ENCODE data around the gene VPS37C. TPM values are rescaled to one million over a fixed set of nuclear protein-coding genes. Genes with fewer than 3 reads are reported as not detected.

VPS37C gene
- total RNA-seq, 1 experiment from 2014 or later, result 29.0 TPM

GRCh38 chr11:61082931-61083531, 78.2 kb downstream of the VPS37C start:
- ChIA-PET CTCF (no interaction called here), POLR2A (ENCODE audit: unreplicated experiment) (interaction anchor here (0.5 kb wide), 1 partner anchor 169 kb away, joined by 8 read pairs; the partner anchor contains the start of gene TMEM109)
- H3K79me2 ChIP-seq (ENCODE audit: low read depth), result no peaks in the 10 kb centered on the region
- no peaks in the 10 kb centered on the region for H3K9me2 ChIP-seq (ENCODE audit: insufficient read depth)
- no TSS peak for BruUV-seq (replicated peaks)
- TF ChIP-seq EZH2 (IDR thresholded peaks at IDR 0.05; ENCODE audit: low read depth), result no peak
- TF ChIP-seq, protein P1, sequence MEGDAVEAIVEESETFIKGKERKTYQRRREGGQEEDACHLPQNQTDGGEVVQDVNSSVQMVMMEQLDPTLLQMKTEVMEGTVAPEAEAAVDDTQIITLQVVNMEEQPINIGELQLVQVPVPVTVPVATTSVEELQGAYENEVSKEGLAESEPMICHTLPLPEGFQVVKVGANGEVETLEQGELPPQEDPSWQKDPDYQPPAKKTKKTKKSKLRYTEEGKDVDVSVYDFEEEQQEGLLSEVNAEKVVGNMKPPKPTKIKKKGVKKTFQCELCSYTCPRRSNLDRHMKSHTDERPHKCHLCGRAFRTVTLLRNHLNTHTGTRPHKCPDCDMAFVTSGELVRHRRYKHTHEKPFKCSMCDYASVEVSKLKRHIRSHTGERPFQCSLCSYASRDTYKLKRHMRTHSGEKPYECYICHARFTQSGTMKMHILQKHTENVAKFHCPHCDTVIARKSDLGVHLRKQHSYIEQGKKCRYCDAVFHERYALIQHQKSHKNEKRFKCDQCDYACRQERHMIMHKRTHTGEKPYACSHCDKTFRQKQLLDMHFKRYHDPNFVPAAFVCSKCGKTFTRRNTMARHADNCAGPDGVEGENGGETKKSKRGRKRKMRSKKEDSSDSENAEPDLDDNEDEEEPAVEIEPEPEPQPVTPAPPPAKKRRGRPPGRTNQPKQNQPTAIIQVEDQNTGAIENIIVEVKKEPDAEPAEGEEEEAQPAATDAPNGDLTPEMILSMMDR (conservative IDR thresholded peaks at IDR 0.05), result no peak
- no peaks in the 10 kb centered on the region for H3K4me1 ChIP-seq (replicated peaks; ENCODE audit: insufficient read depth)
- no peak for DNase-seq
- no peaks in the 10 kb centered on the region for H3K36me3 ChIP-seq (ENCODE audit: low read depth)
- intact Hi-C loops (cut with micrococcal nuclease; ENCODE audit: unreplicated experiment), result no loop called here
- H3K9me3 ChIP-seq (ENCODE audit: insufficient read depth, low read depth), result no peaks in the 10 kb centered on the region
- H3F3A ChIP-seq (ENCODE audit: insufficient read depth, low read depth), result no peaks in the 10 kb centered on the region
- H4K20me1 ChIP-seq (ENCODE audit: insufficient read depth), result no peaks in the 10 kb centered on the region
- H3K27me3 ChIP-seq (ENCODE audit: insufficient read depth, low read depth), result peaks cover 5% of the 10 kb centered on the region; the same call in 1 of the 2 replicates
- H2AFZ ChIP-seq, result no peak overlapping the region
- H3K27ac ChIP-seq, result no peak overlapping the region
- H3K4me3 ChIP-seq, result no peak overlapping the region
- no peak overlapping the region for H3K4me2 ChIP-seq

DNA sequence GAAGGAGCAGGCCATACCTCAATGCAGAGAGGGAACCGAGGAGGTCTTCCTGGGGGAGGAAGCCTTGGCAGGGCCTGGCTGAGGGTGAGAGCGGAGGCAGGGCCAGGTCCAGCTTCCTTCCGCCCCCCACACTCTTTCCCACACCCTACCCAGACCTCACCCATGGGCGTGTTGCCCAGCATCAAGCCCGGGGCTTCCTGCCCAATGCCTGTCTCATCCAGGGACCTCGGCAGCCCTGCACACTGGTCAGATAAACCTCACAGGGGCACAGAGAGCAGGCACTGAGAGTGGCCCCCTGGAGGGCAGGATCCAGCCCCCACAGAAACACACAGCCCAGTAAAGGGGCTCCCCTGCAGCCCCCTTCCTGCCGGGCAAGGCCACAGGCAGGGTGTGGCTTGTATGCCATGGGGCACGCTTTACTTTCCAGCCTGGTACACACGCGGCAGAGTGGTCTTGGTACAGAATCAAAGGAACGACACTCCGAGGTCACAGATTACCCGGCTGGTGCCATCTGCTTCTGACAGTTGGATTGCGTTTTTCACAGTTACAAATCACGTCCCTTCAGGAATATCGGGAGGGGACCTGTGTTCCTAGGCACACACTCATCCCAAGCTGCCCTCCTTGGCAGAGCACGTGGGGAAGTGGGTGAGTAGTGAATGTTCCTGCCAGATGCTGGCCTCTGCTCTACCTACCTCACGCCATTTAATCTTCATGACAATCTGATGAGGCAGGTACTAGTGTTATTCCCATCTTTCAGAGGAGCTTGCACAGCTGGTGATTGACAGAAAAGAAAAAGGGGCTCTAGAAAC, 79.0 kb downstream of the VPS37C start:
- no peak for DNase-seq
- H3K4me2 ChIP-seq, result no peak overlapping the region
- no TSS peak for BruUV-seq (replicated peaks)
- H3K79me2 ChIP-seq (ENCODE audit: low read depth), result no peaks in the 10 kb centered on the region
- H4K20me1 ChIP-seq (ENCODE audit: insufficient read depth), result no peaks in the 10 kb centered on the region
- no peak overlapping the region for H3K27ac ChIP-seq
- no peaks in the 10 kb centered on the region for H3F3A ChIP-seq (ENCODE audit: insufficient read depth, low read depth)
- no peak overlapping the region for H3K4me3 ChIP-seq
- no peaks in the 10 kb centered on the region for H3K9me3 ChIP-seq (ENCODE audit: insufficient read depth, low read depth)
- ChIA-PET POLR2A (ENCODE audit: unreplicated experiment) (interaction anchor here (0.5 kb wide), 1 partner anchor 169 kb away, joined by 8 read pairs; the partner anchor contains the start of gene TMEM109), CTCF (interaction anchor here (0.7 kb wide), 1 partner anchor 109 kb away, joined by 27 read pairs; no protein-coding TSS in a partner anchor)
- peaks cover 5% of the 10 kb centered on the region; the same call in 1 of the 2 replicates for H3K27me3 ChIP-seq (ENCODE audit: insufficient read depth, low read depth)
- no peak overlapping the region for H2AFZ ChIP-seq
- intact Hi-C loops (cut with micrococcal nuclease; ENCODE audit: unreplicated experiment), result no loop called here
- TF ChIP-seq EZH2 (IDR thresholded peaks at IDR 0.05; ENCODE audit: low read depth), result no peak
- TF ChIP-seq, protein P1 (conservative IDR thresholded peaks at IDR 0.05), result no peak
- H3K36me3 ChIP-seq (ENCODE audit: low read depth), result no peaks in the 10 kb centered on the region
- no peaks in the 10 kb centered on the region for H3K4me1 ChIP-seq (replicated peaks; ENCODE audit: insufficient read depth)
- no peaks in the 10 kb centered on the region for H3K9me2 ChIP-seq (ENCODE audit: insufficient read depth)

DNA sequence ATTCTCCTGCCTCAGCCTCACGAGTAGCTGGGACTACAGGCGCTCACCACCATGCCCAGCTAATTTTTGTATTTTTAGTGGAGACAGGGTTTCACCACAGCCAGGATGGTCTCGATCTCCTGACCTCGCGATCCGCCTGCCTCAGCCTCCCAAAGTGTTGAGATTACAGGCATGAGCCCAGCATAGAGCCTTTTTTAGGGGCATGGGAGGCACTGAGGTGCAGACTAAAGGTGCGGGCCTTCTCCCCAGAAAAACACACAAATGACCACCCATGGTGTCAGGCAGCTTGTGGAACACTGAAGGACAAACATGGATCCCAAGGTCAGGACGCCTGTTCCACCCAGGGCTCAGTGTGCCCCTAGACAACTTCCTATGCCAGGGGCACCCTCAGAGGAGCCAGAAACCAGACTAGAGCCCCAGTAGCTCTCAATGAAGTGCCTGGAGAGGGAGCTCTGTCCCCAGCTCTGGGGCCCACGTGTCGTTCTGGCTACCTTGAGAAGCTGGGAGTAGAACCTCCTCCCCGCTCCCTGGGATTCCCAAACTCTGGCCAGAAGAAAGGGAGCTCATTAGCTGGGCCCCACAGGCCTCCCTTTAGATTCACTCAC, 80.1 kb downstream of the VPS37C start:
- H4K20me1 ChIP-seq (ENCODE audit: insufficient read depth), result no peaks in the 10 kb centered on the region
- TF ChIP-seq, protein P1 (conservative IDR thresholded peaks at IDR 0.05), result no peak
- no peak for TF ChIP-seq EZH2 (IDR thresholded peaks at IDR 0.05; ENCODE audit: low read depth)
- ChIA-PET POLR2A (ENCODE audit: unreplicated experiment) (interaction anchor here (0.6 kb wide), 2 partner anchors 168 to 1294 kb away, joined by 5 to 6 read pairs; no protein-coding TSS in a partner anchor), CTCF (no interaction called here)
- no peak overlapping the region for H3K27ac ChIP-seq
- H3K79me2 ChIP-seq (ENCODE audit: low read depth), result no peaks in the 10 kb centered on the region
- intact Hi-C loops (cut with micrococcal nuclease; ENCODE audit: unreplicated experiment), result no loop called here
- no peak for DNase-seq
- no peaks in the 10 kb centered on the region for H3F3A ChIP-seq (ENCODE audit: insufficient read depth, low read depth)
- no peaks in the 10 kb centered on the region for H3K36me3 ChIP-seq (ENCODE audit: low read depth)
- H3K4me2 ChIP-seq, result no peak overlapping the region
- BruUV-seq (replicated peaks), result no TSS peak
- H3K4me1 ChIP-seq (replicated peaks; ENCODE audit: insufficient read depth), result peaks cover 3% of the 10 kb centered on the region; the same call in 1 of the 2 replicates
- no peak overlapping the region for H2AFZ ChIP-seq
- no peaks in the 10 kb centered on the region for H3K9me2 ChIP-seq (ENCODE audit: insufficient read depth)
- H3K27me3 ChIP-seq (ENCODE audit: insufficient read depth, low read depth), result peaks cover 5% of the 10 kb centered on the region; the same call in 1 of the 2 replicates
- no peak overlapping the region for H3K4me3 ChIP-seq
- H3K9me3 ChIP-seq (ENCODE audit: insufficient read depth, low read depth), result no peaks in the 10 kb centered on the region

Data from PC-9 (cell line).